ENCODE results near the gene NXT2.
"Not testable (repeated sequence)": the region's sequence is repeated elsewhere in the genome, so short reads cannot be mapped to it uniquely, and the experiment has no call there.

DNA sequence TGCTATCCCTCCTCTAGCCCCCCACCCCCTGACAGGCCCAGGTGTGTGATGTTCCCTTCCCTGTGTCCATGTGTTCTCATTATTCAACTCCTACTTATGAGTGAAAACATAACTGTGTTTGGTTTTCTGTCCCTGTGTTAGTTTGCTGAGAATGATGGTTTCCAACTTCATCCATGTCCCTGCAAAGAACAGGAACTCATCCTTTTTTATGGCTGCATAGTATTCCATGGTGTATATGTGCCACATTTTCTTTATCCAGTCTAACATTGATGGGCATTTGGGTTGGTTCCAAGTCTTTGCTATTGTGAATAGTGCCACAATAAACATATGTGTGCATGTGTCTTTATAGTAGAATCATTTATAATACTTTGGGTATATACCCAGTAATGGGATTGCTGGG lies 2.4 kb downstream of the NXT2 start:
- TF ChIP-seq POLR2AphosphoS5, POLR2A, EP300 (IDR thresholded peaks at IDR 0.05): not testable (repeated sequence)
- TF ChIP-seq, protein P1, sequence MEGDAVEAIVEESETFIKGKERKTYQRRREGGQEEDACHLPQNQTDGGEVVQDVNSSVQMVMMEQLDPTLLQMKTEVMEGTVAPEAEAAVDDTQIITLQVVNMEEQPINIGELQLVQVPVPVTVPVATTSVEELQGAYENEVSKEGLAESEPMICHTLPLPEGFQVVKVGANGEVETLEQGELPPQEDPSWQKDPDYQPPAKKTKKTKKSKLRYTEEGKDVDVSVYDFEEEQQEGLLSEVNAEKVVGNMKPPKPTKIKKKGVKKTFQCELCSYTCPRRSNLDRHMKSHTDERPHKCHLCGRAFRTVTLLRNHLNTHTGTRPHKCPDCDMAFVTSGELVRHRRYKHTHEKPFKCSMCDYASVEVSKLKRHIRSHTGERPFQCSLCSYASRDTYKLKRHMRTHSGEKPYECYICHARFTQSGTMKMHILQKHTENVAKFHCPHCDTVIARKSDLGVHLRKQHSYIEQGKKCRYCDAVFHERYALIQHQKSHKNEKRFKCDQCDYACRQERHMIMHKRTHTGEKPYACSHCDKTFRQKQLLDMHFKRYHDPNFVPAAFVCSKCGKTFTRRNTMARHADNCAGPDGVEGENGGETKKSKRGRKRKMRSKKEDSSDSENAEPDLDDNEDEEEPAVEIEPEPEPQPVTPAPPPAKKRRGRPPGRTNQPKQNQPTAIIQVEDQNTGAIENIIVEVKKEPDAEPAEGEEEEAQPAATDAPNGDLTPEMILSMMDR (IDR thresholded peaks at IDR 0.05) = not testable (repeated sequence)

Data from stomach (tissue), 4 donors.